Ishikawa (cell line): ENCODE measurements around the gene CCDC187.

Experiments used
- CEBPB ChIP-seq: IDR thresholded peaks from 2 replicates; pipeline ENCODE4 v1.6.1; 2012
- CREB1 ChIP-seq: IDR thresholded peaks from 2 replicates; pipeline ENCODE4 v1.6.1; 2012; ENCODE audit warnings: low read depth
- EGR1 ChIP-seq: IDR thresholded peaks from 2 replicates; pipeline ENCODE4 v1.6.1; 2012
- EP300 ChIP-seq: IDR thresholded peaks from 2 replicates; pipeline ENCODE4 v1.6.1; 2012; ENCODE audit warnings: borderline replicate concordance
- FOXM1 ChIP-seq: IDR thresholded peaks from 2 replicates; pipeline ENCODE4 v1.6.1; 2012; ENCODE audit warnings: low read depth, borderline replicate concordance
- NFIC ChIP-seq: IDR thresholded peaks from 2 replicates; pipeline ENCODE4 v1.6.1; 2012
- RAD21 ChIP-seq: IDR thresholded peaks from 2 replicates; pipeline ENCODE4 v1.6.1; 2012; ENCODE audit warnings: low read depth
- TAF1 ChIP-seq: IDR thresholded peaks from 2 replicates; pipeline ENCODE4 v1.6.1; 2012; ENCODE audit warnings: low read depth, mild to moderate bottlenecking
- TCF12 ChIP-seq: IDR thresholded peaks from 2 replicates; pipeline ENCODE4 v1.6.1; 2012; ENCODE audit warnings: low read depth
- TEAD4 ChIP-seq: IDR thresholded peaks from 2 replicates; pipeline ENCODE4 v1.6.1; 2012
- YY1 ChIP-seq: IDR thresholded peaks from 2 replicates; pipeline ENCODE4 v1.6.1; 2012; ENCODE audit warnings: low read depth
- ZBTB7A ChIP-seq: IDR thresholded peaks from 2 replicates; pipeline ENCODE4 v1.6.1; 2012; ENCODE audit warnings: low read depth
- TF ChIP-seq, protein P1 (sequence below): IDR thresholded peaks from 2 replicates; pipeline ENCODE4 v1.6.1; 2012
- TF ChIP-seq, protein P2 (sequence below): IDR thresholded peaks from 2 replicates; pipeline ENCODE4 v1.6.1; 2012; ENCODE audit warnings: low read depth, mild to moderate bottlenecking
- TF ChIP-seq, protein P3 (sequence below): IDR thresholded peaks from 2 replicates; pipeline ENCODE4 v1.6.1; 2012

The CCDC187 gene

GRCh38 chr9:136239135-136239982 lies 64.5 kb downstream of the CCDC187 start:
- TF ChIP-seq CEBPB (no peak), FOXM1 (no peak)

DNA sequence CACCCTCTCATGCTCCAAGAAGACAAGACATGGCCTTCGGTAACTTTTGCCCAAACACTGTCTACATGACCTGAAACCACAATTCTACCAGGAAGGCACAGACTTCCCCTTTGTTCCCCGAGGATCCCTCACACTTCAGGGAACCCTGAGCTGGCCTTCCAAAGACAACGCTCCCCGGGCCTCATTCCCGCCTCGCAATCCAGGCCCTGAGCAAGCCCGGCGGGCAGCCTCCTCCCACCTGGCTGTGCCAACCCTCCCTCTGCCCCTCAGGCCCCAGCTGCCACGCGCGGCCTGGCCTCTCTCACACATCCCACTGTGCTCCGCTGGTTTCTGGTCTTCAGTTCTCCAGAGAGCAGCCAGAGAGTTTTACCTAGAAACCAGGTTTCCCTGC lies 65.6 kb downstream of the CCDC187 start:
- TF ChIP-seq, protein P1, sequence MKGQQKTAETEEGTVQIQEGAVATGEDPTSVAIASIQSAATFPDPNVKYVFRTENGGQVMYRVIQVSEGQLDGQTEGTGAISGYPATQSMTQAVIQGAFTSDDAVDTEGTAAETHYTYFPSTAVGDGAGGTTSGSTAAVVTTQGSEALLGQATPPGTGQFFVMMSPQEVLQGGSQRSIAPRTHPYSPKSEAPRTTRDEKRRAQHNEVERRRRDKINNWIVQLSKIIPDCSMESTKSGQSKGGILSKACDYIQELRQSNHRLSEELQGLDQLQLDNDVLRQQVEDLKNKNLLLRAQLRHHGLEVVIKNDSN: no peak
- TF ChIP-seq CEBPB (no peak), TAF1 (no peak), YY1 (no peak), TEAD4 (no peak), CREB1 (no peak), RAD21 (no peak), ZBTB7A (no peak), FOXM1 (no peak), EGR1 (no peak), EP300 (no peak), NFIC (no peak), TCF12 (no peak)
- TF ChIP-seq, protein P2, sequence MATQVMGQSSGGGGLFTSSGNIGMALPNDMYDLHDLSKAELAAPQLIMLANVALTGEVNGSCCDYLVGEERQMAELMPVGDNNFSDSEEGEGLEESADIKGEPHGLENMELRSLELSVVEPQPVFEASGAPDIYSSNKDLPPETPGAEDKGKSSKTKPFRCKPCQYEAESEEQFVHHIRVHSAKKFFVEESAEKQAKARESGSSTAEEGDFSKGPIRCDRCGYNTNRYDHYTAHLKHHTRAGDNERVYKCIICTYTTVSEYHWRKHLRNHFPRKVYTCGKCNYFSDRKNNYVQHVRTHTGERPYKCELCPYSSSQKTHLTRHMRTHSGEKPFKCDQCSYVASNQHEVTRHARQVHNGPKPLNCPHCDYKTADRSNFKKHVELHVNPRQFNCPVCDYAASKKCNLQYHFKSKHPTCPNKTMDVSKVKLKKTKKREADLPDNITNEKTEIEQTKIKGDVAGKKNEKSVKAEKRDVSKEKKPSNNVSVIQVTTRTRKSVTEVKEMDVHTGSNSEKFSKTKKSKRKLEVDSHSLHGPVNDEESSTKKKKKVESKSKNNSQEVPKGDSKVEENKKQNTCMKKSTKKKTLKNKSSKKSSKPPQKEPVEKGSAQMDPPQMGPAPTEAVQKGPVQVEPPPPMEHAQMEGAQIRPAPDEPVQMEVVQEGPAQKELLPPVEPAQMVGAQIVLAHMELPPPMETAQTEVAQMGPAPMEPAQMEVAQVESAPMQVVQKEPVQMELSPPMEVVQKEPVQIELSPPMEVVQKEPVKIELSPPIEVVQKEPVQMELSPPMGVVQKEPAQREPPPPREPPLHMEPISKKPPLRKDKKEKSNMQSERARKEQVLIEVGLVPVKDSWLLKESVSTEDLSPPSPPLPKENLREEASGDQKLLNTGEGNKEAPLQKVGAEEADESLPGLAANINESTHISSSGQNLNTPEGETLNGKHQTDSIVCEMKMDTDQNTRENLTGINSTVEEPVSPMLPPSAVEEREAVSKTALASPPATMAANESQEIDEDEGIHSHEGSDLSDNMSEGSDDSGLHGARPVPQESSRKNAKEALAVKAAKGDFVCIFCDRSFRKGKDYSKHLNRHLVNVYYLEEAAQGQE: no peak
- TF ChIP-seq, protein P3, sequence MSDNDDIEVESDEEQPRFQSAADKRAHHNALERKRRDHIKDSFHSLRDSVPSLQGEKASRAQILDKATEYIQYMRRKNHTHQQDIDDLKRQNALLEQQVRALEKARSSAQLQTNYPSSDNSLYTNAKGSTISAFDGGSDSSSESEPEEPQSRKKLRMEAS: no peak

- TF ChIP-seq ZBTB7A (no peak), TEAD4 (no peak), TAF1 (no peak), TCF12 (no peak), FOXM1 (no peak), YY1 (no peak)
- TF ChIP-seq, protein P3: no peak
- TF ChIP-seq, protein P1: no peak
- TF ChIP-seq, protein P2: no peak
Measured at GRCh38 chr9:136237486-136238341, 66.2 kb downstream of the CCDC187 start.

DNA sequence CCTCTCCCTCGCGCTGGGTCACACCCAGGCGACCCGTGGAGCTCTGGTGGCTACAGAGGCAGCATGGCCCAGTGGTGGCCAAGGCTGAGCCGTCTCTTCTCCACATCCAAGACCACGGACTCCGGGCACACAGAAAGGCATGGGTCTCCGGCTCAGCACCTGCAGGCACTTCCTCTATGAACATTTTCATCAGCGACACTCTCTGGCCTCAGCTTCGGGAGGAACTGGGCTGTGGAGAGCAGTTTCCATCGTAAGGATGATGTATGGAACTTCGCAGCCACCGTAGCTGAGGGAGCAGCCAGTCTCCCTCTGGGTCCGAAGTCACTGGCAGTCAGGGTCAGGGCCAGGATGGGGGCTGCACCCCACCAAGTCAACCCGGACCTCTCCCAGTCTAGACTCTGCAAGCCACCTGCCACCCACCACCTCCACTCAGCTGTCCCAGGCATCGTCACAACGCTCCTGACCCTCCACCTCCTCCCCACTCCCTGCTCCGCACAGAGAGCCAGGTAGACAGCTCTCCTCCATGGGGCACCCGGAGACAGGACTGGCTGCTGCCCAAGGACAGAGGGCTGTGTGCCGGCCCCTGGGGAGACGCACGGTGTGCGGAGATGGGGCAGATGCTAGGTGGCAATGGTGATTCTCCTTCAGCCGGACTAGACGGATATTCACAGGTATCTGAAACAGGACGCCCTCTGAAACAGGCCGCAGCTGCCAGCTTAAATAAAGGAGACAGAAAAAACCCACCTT lies 68.0 kb downstream of the CCDC187 start:
- TF ChIP-seq, protein P2: no peak
- no peak for TF ChIP-seq ZBTB7A
- TF ChIP-seq TEAD4: no peak
- no peak for TF ChIP-seq TCF12
- TF ChIP-seq, protein P3: no peak
- TF ChIP-seq EP300: no peak
- no peak for TF ChIP-seq CREB1
